ENCODE results near the gene MCM7. TPM values are rescaled to one million over a fixed set of nuclear protein-coding genes. Genes with fewer than 3 reads are reported as not detected.

MCM7 gene
- total and polyA plus RNA-seq, 2 of the 13 experiments (the other 11 are each of a cell fraction or from before 2014, with no cell fraction given) = 84.5 to 214 TPM

- TF ChIP-seq, protein P1, sequence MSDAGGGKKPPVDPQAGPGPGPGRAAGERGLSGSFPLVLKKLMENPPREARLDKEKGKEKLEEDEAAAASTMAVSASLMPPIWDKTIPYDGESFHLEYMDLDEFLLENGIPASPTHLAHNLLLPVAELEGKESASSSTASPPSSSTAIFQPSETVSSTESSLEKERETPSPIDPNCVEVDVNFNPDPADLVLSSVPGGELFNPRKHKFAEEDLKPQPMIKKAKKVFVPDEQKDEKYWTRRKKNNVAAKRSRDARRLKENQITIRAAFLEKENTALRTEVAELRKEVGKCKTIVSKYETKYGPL (CRISPR knock-in tag; IDR thresholded peaks at IDR 0.05) = 0 out of 2 replicates have a peak, but pooled peaks have one; percentile 26
- TF ChIP-seq ZSCAN20 (CRISPR knock-in tag; IDR thresholded peaks at IDR 0.05; ENCODE audit: borderline replicate concordance) (peak; percentile 90; the same call in 1 of the 2 replicates), ZKSCAN5 (CRISPR knock-in tag; IDR thresholded peaks at IDR 0.05) (no peak), MTF2 (CRISPR knock-in tag; IDR thresholded peaks at IDR 0.05; ENCODE audit: borderline replicate concordance) (peak; percentile 89; the same call in 1 of the 2 replicates), PBX2 (CRISPR knock-in tag; IDR thresholded peaks at IDR 0.05) (no peak), GATAD2A (CRISPR knock-in tag; IDR thresholded peaks at IDR 0.05) (no peak), ZNF280B (CRISPR knock-in tag; IDR thresholded peaks at IDR 0.05; ENCODE audit: borderline replicate concordance) (0 out of 2 replicates have a peak, but pooled peaks have one; percentile 53), ZC3H4 (CRISPR knock-in tag; IDR thresholded peaks at IDR 0.05; ENCODE audit: borderline replicate concordance) (no peak), NCOR1 (IDR thresholded peaks at IDR 0.05; ENCODE audit: borderline replicate concordance, low read length) (no peak), ATF4 (CRISPR knock-in tag; IDR thresholded peaks at IDR 0.05) (peak in 1 of 2 experiments; percentile 67; a peak in 1 of 4 replicates), ZXDC (CRISPR knock-in tag; IDR thresholded peaks at IDR 0.05) (peak; percentile 88), SIX4 (CRISPR knock-in tag; IDR thresholded peaks at IDR 0.05) (peak; percentile 44; the same call in 1 of the 2 replicates), SOX13 (IDR thresholded peaks at IDR 0.05) (no peak), SOX13 (CRISPR knock-in tag; conservative IDR thresholded peaks at IDR 0.05 in 1 of 2, IDR thresholded peaks at IDR 0.05 in 1 of 2) (peak in 1 of 2 experiments; percentile 29; a peak in 1 of 4 replicates)
- TF ChIP-seq, protein P2, sequence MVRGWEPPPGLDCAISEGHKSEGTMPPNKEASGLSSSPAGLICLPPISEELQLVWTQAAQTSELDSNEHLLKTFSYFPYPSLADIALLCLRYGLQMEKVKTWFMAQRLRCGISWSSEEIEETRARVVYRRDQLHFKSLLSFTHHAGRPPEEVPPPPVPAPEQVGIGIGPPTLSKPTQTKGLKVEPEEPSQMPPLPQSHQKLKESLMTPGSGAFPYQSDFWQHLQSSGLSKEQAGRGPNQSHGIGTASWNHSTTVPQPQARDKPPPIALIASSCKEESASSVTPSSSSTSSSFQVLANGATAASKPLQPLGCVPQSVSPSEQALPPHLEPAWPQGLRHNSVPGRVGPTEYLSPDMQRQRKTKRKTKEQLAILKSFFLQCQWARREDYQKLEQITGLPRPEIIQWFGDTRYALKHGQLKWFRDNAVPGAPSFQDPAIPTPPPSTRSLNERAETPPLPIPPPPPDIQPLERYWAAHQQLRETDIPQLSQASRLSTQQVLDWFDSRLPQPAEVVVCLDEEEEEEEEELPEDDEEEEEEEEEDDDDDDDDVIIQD (CRISPR knock-in tag; IDR thresholded peaks at IDR 0.05; ENCODE audit: low read depth) = no peak
- TF ChIP-seq, protein P3, sequence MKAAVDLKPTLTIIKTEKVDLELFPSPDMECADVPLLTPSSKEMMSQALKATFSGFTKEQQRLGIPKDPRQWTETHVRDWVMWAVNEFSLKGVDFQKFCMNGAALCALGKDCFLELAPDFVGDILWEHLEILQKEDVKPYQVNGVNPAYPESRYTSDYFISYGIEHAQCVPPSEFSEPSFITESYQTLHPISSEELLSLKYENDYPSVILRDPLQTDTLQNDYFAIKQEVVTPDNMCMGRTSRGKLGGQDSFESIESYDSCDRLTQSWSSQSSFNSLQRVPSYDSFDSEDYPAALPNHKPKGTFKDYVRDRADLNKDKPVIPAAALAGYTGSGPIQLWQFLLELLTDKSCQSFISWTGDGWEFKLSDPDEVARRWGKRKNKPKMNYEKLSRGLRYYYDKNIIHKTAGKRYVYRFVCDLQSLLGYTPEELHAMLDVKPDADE (CRISPR knock-in tag; IDR thresholded peaks at IDR 0.05) = peak; percentile 88; the same call in 1 of the 2 replicates
Observed at GRCh38 chr7:100088621-100089457, 12.4 kb downstream of the MCM7 start, which contains the start of gene COPS6 (continued).

Data from HepG2 (cell line).